Upper lobe of right lung (tissue), 1 donor: ENCODE measurements around the gene MYLK. TPM values are rescaled to one million over a fixed set of nuclear protein-coding genes. Genes with fewer than 3 reads are reported as not detected.

ENCODE experiments used
- ATAC-seq: fragments of 200-7000 bp; cut with Tn5 transposase; one replicate; pipeline ENCODE4 v1.9.1; 2020; ENCODE audit warnings: mild to moderate bottlenecking, moderate library complexity
- DNase-seq: peaks from one replicate; pipeline ENCODE4 v3.0.0-alpha.2; 2020
- H3K27ac ChIP-seq: fragments of 200-600 bp; one replicate; pipeline ENCODE4 v1.8.0; 2022
- H3K27me3 ChIP-seq: fragments of 200-600 bp; one replicate; pipeline ENCODE4 v1.8.0; 2022; ENCODE audit warnings: mild to moderate bottlenecking
- H3K36me3 ChIP-seq: fragments of 200-600 bp; one replicate; pipeline ENCODE4 v1.8.0; 2022
- H3K4me1 ChIP-seq: fragments of 200-600 bp; one replicate; pipeline ENCODE4 v1.8.0; 2022
- H3K4me3 ChIP-seq: fragments of 200-600 bp; one replicate; pipeline ENCODE4 v1.8.0; 2022; ENCODE audit warnings: mild to moderate bottlenecking
- H3K9me3 ChIP-seq: fragments of 200-600 bp; one replicate; pipeline ENCODE4 v1.8.0; 2022
- intact Hi-C: fragments of 100-400 bp; cut with DNase I; formaldehyde crosslinking; loops from one replicate; pipeline ENCODE4 v1.11.0; 2022
- total RNA-seq: library from RNA; stranded (reverse); fragmentation: NEBNext Ultra II Directional; extraction: Animal tissue kit (Norgen Biotek cat#: 25700); gene quantifications from one replicate; pipeline ENCODE4 v1.2.1, GENCODE V29; 2021
- TF ChIP-seq, protein P1 (sequence below): fragments of 200-600 bp; IDR thresholded peaks from one replicate; pipeline ENCODE4 v1.8.0; 2022; ENCODE audit warnings: antibody characterized with exemption
- donor health status: DM: no; HTN: yes; CAD: no; lungs with severe emphysema.

Gene MYLK
- total RNA-seq, 1 donor from 2014 or later, result 248 TPM

DNA sequence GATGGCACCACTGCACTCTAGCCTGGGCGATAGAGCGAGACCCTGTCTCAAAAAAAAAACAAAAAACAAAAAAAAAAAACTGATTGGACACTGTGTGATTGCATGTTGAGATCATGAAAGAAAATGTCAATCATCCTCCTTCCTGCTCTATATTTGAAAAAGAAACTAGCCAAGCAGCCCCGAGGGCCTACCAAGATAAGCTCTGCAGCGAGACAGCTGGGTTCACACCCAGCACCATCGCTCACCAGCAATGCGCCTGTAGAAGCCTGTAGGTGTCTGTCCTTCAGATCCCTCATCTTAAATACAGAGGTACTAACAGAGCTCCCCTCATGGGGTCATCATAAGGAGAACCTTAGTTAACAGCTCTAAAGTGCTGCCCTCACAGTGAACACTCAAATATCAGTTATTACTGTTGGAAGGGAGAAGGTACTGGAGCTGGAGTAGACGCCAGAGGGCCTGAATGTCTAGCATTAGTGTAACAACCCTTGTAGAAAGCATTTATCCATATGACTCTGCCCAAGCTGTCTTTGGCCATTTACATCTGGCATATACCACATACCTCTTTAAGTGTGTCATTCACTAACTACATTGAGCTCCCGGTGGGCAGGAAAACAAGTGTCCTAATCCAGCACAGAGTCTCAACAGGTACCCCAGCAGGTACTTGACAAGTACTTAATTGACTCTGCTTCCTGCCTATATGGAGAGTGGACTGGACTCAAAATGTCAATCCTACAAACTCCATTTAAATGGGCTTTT lies 22.9 kb downstream of the MYLK start:
- no peaks in the 10 kb centered on the region for H3K36me3 ChIP-seq
- no peaks in the 10 kb centered on the region for H3K9me3 ChIP-seq
- intact Hi-C loops, result no loop called here
- H3K4me3 ChIP-seq, result no peak overlapping the region
- DNase-seq (no peak), ATAC-seq (no peak)
- no peaks in the 10 kb centered on the region for H3K4me1 ChIP-seq
- no peak overlapping the region for H3K27ac ChIP-seq
- TF ChIP-seq, protein P1, sequence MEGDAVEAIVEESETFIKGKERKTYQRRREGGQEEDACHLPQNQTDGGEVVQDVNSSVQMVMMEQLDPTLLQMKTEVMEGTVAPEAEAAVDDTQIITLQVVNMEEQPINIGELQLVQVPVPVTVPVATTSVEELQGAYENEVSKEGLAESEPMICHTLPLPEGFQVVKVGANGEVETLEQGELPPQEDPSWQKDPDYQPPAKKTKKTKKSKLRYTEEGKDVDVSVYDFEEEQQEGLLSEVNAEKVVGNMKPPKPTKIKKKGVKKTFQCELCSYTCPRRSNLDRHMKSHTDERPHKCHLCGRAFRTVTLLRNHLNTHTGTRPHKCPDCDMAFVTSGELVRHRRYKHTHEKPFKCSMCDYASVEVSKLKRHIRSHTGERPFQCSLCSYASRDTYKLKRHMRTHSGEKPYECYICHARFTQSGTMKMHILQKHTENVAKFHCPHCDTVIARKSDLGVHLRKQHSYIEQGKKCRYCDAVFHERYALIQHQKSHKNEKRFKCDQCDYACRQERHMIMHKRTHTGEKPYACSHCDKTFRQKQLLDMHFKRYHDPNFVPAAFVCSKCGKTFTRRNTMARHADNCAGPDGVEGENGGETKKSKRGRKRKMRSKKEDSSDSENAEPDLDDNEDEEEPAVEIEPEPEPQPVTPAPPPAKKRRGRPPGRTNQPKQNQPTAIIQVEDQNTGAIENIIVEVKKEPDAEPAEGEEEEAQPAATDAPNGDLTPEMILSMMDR, result no peak
- no peaks in the 10 kb centered on the region for H3K27me3 ChIP-seq

DNA sequence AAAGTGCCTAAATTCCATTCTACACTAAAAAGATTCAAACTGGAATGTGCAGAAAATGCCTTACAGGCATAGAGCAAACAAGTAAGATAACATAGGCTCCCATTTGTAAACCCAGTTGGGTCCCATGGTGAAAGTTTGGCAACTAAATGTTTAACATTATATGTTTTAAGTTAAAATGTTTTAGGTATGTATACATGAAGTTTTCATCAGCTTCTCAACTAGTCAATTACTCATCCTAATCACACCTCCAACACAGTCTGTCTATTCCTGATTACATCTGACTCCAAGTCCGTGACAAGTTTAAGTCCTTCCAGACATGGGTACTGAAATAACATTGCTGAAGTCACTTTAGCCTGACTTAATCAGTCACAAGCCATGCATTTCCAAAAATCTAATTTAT lies 25.0 kb downstream of the MYLK start:
- TF ChIP-seq, protein P1, result no peak
- H3K27ac ChIP-seq, result no peak overlapping the region
- no peaks in the 10 kb centered on the region for H3K36me3 ChIP-seq
- H3K4me1 ChIP-seq, result no peaks in the 10 kb centered on the region
- intact Hi-C loops, result no loop called here
- no peaks in the 10 kb centered on the region for H3K27me3 ChIP-seq
- no peak overlapping the region for H3K4me3 ChIP-seq
- ATAC-seq (no peak), DNase-seq (no peak)
- no peaks in the 10 kb centered on the region for H3K9me3 ChIP-seq

DNA sequence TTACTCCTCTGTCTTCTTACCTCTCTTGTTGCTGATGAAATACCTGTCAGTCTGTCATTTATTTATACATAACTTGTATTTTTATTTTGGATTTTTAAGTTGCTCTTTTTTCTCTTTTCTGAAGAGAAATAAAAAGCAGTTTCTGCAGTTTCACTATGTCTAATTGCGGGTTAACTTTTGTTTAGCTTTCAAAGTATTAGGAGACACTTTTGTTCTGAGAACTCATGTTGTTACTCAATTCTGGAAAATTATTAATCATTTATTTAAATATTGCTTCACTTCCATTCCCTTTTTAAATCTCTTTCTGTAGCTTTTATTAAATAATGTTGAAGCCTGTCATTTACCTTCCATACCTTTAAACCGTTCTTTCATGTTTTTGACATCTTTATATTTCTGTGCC lies 29.2 kb downstream of the MYLK start:
- Histone ChIP-seq H3K9me3 (no peaks in the 10 kb centered on the region), H3K4me1 (no peaks in the 10 kb centered on the region), H3K36me3 (no peaks in the 10 kb centered on the region), H3K4me3 (no peak overlapping the region), H3K27ac (no peak overlapping the region), H3K27me3 (no peaks in the 10 kb centered on the region)
- intact Hi-C loops, result no loop called here
- no peak for ATAC-seq
- no peak for DNase-seq
- TF ChIP-seq, protein P1, result no peak

DNA sequence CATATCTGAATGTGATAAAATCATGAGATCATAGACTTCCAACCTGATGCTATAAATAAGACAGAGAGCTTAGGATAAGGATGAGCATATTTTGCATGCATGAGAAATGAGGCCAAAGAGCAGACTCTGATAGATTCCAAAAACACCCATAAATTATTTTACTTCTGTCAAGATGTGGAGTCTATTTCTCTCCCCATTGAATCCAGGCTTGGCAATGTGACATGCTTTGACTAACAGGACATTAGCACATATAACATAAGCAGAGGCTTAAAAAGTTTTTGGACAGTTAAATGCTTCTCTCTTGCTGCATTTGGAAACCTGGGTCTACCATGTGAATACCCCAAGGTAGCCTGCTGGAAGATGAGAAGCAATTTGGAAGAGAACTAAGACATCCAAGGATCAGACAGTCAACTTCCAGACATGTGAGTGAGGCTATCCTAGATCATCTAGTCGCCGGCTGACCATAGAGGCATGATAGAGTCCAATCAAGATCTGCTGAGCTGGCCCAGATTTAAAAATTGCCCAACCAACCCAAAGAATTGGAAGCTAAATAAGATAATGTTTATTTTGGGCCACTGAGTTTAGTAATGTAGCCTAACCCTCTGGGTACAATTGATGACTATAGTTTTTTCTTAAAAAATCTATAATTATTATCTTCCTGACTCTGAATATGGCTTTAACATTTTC lies 30.3 kb downstream of the MYLK start:
- H3K4me1 ChIP-seq, result no peaks in the 10 kb centered on the region
- no peak overlapping the region for H3K4me3 ChIP-seq
- no peak overlapping the region for H3K27ac ChIP-seq
- H3K9me3 ChIP-seq, result peaks cover 3% of the 10 kb centered on the region
- no peaks in the 10 kb centered on the region for H3K27me3 ChIP-seq
- intact Hi-C loops, result no loop called here
- ATAC-seq (no peak), DNase-seq (no peak)
- no peaks in the 10 kb centered on the region for H3K36me3 ChIP-seq
- TF ChIP-seq, protein P1, result no peak

DNA sequence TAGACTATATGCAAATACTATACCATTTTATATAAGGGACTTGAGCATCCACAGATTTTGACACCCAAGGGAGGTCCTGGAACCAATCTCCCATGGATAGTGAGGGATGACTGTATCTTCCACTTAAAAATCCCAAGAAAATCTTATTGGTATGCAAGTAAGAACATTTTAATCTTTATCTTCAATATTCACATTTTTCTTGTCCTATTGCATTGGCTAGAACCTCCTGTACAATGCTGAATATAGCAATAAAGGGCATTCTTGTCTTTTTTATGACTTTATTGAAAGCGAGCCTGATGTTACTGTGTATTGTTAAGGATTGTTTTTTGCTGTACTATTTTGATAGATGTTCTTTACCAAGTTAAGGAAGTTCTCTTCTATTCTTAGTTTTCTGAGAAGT lies 36.9 kb downstream of the MYLK start:
- no peak overlapping the region for H3K27ac ChIP-seq
- no peak overlapping the region for H3K4me3 ChIP-seq
- intact Hi-C loops, result no loop called here
- H3K4me1 ChIP-seq, result no peaks in the 10 kb centered on the region
- no peak for ATAC-seq
- no peaks in the 10 kb centered on the region for H3K27me3 ChIP-seq
- H3K9me3 ChIP-seq, result peaks cover 12% of the 10 kb centered on the region
- H3K36me3 ChIP-seq, result no peaks in the 10 kb centered on the region
- TF ChIP-seq, protein P1, result no peak
- DNase-seq, result no peak
